Measurements from ENCODE around the gene GPR158. TPM values are rescaled to one million over a fixed set of nuclear protein-coding genes. Genes with fewer than 3 reads are reported as not detected.
"Not testable (repeated sequence)": the region's sequence is repeated elsewhere in the genome, so short reads cannot be mapped to it uniquely, and the experiment has no call there.

The GPR158 gene
- total and polyA plus RNA-seq, 2 experiments from 2014 or later: 0.18 to 0.61 TPM

GRCh38 chr10:25142116-25142864 is 32.5 kb upstream of the GPR158 start:
- no peaks in the 10 kb centered on the region for H3K27me3 ChIP-seq
- peak in 1 of 2 donors; percentile 34 for DNase-seq (ENCODE audit: low read depth in 1 of 2, low spot score in 1 of 2)
- H3K36me3 ChIP-seq: no peaks in the 10 kb centered on the region
- TF ChIP-seq CTCF (IDR thresholded peaks at IDR 0.05; ENCODE audit: low read depth, low read length): no peak
- H3K4me1 ChIP-seq (ENCODE audit: low read depth): no peaks in the 10 kb centered on the region
- H3K4me3 ChIP-seq: no peak overlapping the region
- no peak overlapping the region for H3K27ac ChIP-seq
- no peaks in the 10 kb centered on the region for H3K9me3 ChIP-seq (ENCODE audit: low read depth)

- H3K27ac ChIP-seq: no peak overlapping the region
- H3K36me3 ChIP-seq: no peaks in the 10 kb centered on the region
- no peaks in the 10 kb centered on the region for H3K4me1 ChIP-seq (ENCODE audit: low read depth)
- H3K4me3 ChIP-seq: no peak overlapping the region
- peaks cover 3% of the 10 kb centered on the region for H3K9me3 ChIP-seq (ENCODE audit: low read depth)
- H3K27me3 ChIP-seq: no peaks in the 10 kb centered on the region
- no peak for TF ChIP-seq CTCF (IDR thresholded peaks at IDR 0.05; ENCODE audit: low read depth, low read length)
- no peak for DNase-seq (ENCODE audit: low read depth in 1 of 2, low spot score in 1 of 2)
Observed at GRCh38 chr10:25157650-25158049, 17.2 kb upstream of the GPR158 start.

GRCh38 chr10:25159591-25159990 is 15.2 kb upstream of the GPR158 start:
- Histone ChIP-seq H3K27me3 (no peaks in the 10 kb centered on the region), H3K4me3 (no peak overlapping the region), H3K36me3 (no peaks in the 10 kb centered on the region), H3K27ac (no peak overlapping the region), H3K9me3 (ENCODE audit: low read depth) (peaks cover under 1% of the 10 kb centered on the region), H3K4me1 (ENCODE audit: low read depth) (no peaks in the 10 kb centered on the region)
- no peak for DNase-seq (ENCODE audit: low read depth in 1 of 2, low spot score in 1 of 2)
- TF ChIP-seq CTCF (IDR thresholded peaks at IDR 0.05; ENCODE audit: low read depth, low read length): no peak

- TF ChIP-seq CTCF (IDR thresholded peaks at IDR 0.05; ENCODE audit: low read depth, low read length): no peak
- H3K27ac ChIP-seq: no peak overlapping the region
- H3K27me3 ChIP-seq: no peaks in the 10 kb centered on the region
- no peaks in the 10 kb centered on the region for H3K36me3 ChIP-seq
- H3K4me1 ChIP-seq (ENCODE audit: low read depth): no peaks in the 10 kb centered on the region
- H3K9me3 ChIP-seq (ENCODE audit: low read depth): no peaks in the 10 kb centered on the region
- no peak overlapping the region for H3K4me3 ChIP-seq
- no peak for DNase-seq (ENCODE audit: low read depth in 1 of 2, low spot score in 1 of 2)
Observed at GRCh38 chr10:25162391-25162790, 12.4 kb upstream of the GPR158 start.

GRCh38 chr10:25163464-25163863 is 11.3 kb upstream of the GPR158 start:
- DNase-seq (ENCODE audit: low read depth in 1 of 2, low spot score in 1 of 2); H3K27ac ChIP-seq; H3K4me1 ChIP-seq (ENCODE audit: low read depth); H3K36me3 ChIP-seq; H3K27me3 ChIP-seq; H3K4me3 ChIP-seq; H3K9me3 ChIP-seq (ENCODE audit: low read depth): not testable (repeated sequence)

GRCh38 chr10:25169740-25170139 is 5.1 kb upstream of the GPR158 start:
- peaks cover 28% of the 10 kb centered on the region for H3K27me3 ChIP-seq
- no peak overlapping the region for H3K27ac ChIP-seq
- no peak for TF ChIP-seq CTCF (IDR thresholded peaks at IDR 0.05; ENCODE audit: low read depth, low read length)
- H3K4me1 ChIP-seq (ENCODE audit: low read depth): no peaks in the 10 kb centered on the region
- H3K9me3 ChIP-seq (ENCODE audit: low read depth): no peaks in the 10 kb centered on the region
- no peaks in the 10 kb centered on the region for H3K36me3 ChIP-seq
- DNase-seq (ENCODE audit: low read depth in 1 of 2, low spot score in 1 of 2): no peak
- no peak overlapping the region for H3K4me3 ChIP-seq

Measured in cardiac muscle cell (in vitro differentiated cells and primary cell).